ELF-1 (cell line): Measurements from ENCODE around the gene QTRT2.

Experiments
- DNase-seq: peaks from one replicate; pipeline ENCODE4 v3.0.0-alpha.2; 2016; ENCODE audit warnings: low read depth, low spot score

Gene QTRT2

DNA sequence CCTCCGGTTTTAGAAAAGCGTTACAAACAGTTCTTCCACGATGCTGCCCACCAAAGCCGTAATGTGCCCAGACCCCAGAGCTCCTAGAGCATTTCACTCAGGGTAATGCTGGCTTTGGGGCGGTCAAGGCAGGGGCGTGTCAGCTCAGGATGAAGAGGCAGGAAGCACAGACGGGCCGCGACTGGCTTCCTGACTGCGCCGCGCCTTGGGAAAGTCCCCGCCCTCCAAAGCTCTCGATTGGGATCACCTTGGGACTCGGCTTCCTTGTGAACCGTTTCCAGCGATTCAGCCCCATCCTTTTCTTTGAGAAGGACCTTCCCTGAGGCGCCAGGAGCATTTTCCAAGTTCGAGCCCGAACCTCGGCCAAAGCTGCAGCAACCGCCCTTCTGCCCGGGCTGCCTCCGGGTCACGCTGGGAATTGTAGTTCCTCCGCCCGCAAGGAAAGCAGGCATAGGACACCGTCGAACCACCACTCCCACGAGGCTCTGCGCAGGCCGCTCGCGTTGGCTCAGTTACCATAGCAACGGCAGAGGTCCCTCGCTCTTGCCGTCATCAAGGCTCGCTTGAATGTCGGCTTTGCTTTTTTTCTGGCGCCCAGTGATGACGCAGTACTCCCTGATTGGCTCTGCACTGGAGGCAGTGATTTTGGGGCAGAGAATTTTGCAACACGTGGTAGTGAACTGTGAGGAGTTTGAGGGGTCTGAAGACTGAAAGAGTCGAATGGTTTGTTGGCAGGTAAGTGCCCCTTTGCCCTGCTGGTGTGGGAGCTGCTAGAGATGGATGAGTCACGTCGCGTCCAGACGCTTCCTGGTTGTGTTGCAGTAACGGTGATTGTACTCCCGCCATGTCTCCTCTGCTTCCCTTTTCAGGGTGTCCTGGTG, at the start of gene QTRT2, which contains the start of gene CCDC191:
QTRT2 (plus strand) TSS at position 608 of the 881 bp plus-strand sequence. CDS start 8,521 bp downstream, outside the sequence.
CCDC191 (minus strand) TSS at position 397 of the 881 bp plus-strand sequence; CDS start at position 337, 60 bp downstream.
- DNase-seq = peak; percentile 100

DNA sequence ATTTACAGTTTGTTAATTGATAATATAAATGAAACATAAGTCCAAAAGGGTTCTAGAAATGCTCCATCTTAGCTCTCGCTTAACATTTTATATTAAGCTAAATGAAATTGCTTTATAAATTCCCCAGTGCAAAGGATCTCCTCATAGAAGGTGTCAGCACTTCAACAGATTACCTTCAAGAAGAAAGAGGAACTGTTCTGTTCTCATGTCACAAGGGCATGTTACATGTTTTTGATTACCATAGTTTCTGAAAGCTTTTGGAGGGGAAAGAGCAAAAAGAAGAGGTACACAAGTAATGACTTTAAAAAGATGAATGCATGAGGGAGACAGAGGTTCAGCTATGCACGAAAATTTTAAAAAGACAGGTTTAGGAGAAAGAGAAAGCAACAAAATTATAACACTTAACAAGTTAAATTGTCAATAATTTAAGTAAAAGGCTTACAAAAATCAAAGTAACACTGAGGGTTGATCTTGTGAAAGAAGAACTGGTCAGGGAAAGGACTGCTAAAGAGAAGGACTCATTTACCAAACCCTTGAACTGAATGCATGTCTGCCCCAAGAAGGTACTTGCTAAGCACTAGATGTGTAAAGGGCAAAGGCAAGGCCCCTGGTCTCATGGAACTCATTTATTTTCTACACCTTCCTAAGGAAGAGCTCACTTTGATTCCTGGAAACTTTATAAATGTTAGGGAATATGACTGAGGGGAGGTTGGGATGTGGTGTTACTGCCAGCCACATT, 45.3 kb upstream of the QTRT2 start:
- no peak for DNase-seq

DNA sequence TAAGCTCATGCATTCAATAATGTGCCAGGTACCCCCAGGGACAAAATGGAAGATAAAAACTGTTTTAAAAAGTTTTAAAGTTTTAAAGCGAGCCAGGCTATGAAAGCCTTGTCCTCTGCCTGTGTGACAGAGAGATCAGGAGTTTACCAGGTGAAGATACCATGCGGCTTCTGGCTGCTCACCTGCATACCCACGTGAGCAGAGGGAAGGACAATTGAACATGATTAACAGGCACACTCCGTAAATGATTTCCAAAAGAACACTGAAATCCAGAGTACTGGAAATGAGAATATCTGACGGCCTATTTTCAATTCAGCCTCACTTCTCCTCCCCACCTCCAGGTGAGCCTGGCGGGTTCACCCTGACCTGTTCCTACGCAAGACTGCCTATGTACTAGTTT, 42.3 kb upstream of the QTRT2 start:
- DNase-seq = no peak

DNA sequence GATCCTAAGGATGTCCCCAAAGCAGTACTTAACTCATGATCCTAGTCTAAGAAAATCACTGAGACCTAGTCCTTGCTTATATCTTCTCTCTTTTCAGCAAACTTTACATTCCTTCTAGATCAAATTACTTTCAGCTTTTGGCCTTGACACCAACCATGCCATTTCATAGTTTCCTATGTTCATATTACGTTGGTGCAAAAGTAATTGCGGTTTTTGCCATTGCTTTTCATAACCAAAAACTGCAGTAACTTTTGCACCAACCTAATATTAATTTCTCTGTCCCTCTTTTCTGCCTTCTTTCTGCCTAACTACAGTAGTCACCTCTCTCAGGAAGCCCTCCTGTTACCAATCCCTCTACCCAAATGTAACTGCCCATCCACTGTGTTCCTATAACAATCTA, 37.1 kb upstream of the QTRT2 start:
- no peak for DNase-seq

DNA sequence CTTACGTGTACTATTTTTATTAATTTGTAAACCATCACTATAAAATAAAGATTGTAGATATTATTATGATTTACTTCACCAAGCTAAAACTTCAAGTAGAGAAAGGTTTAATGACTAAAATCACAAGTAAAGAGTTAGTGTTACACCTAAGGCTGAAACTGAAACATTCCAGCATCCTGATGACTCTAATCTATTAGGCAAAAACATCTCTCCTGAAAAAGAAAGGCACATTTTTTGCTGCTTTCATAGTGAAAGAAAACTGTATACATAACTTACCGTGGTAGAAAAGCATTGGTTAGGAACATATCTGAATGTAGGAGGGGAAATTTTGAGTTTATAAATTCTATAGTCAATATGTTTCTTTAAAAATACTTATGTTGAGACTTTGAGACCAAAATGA, 35.6 kb upstream of the QTRT2 start:
- no peak for DNase-seq

DNA sequence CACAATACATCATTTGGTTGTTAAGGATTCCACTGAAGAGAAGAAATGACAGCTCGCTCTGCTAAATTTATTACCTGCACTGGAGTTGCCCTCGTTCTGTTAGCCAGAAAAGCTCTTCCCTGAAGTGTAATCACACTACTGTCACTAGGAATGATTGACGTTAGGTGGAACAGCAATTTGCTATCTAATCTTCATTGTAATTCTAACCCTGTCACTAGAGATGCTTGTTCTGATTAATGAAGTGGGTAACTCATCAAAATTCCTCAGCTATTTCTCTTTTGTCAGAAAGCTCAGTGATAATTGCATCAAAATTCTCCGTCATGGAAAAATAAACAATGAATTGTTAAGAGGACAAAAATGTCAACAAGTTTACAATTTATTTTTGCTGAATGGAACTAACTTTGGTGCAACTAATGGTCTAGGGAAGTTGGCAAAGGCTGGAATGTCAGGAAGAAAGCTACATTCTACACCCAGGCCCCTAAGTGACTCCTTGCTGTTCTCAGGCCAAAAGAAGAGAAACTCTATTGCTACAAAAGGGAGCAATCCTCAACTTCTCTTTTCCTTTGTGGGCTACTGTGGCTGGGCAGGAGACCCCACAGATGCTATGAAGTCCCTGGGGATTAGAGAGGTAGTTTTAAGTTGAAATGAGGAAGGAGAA, 34.3 kb upstream of the QTRT2 start:
- peak; percentile 10 for DNase-seq

DNA sequence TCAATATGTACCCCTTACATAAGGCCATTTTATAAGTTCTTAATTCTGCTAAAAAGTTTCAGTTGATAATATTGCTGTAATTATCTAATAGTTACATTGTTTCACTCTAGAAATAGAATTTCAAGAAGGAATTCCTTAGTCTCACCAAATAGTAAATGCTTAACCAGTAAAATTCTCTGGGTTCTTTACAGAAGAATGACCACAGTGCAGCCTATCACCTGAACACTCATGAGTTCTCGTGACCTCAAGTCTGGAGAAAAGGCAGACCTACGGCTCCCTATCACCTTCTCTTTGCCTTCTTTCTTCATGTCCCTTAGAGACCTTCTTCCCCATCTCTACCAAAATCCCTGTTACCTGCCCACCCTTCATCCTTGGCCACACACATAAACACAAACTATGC, 31.1 kb upstream of the QTRT2 start:
- DNase-seq = no peak

DNA sequence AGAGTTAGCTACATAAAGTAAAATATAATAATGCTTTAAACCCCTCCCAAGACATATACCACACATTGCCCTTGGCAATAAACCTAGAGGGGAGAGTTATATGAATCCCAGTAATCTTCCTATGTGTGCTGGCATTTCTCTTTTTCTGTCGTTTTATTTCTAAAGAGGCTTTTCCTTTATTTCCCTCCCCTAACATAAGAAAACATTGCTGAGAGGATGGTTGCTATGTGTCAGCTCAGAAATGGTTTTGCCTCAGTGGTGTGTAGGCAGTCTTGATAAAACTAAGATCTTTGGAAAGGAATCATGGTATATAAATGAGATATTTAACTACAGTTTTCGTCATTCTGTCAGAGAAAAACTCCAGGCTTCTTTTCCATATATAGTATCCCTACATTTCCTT, 30.2 kb upstream of the QTRT2 start:
- no peak for DNase-seq

DNA sequence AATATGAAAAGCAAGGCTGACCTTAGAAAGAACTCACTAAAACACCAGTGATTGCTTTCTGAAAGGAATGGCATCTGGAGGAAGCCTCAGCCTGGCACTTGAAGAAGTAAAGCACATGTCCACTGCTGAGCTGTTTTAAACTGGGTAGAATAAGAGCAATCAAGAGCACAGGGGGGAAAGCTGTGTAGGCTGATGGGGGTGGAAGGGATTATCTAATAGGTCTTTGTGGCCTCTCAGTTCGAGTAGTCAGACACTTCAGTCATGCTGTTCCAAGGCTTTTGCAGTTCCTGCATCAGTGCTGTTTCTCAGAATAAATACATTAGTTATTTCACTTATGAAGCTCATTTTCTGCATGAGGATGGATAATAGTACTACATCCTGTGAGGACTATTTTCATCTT, 22.8 kb upstream of the QTRT2 start:
- DNase-seq = no peak

DNA sequence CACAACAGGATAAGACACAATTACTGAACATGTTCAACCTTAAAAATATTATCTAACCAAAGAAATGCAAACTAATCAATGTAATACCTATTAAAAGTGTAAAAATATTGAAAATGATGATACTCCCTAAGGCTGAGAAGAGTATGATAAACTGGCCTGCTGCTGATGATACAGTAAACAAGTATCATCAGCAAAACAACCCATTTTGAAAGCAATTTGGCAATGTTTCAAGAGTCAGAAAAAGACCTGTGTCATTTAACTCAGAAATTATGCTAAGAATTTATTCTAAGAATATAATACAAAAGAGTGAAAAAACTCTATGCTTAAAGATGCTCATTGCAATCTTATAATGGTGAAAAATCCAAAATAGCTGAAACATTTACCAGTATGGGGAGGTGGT, 22.3 kb upstream of the QTRT2 start:
- DNase-seq = no peak

DNA sequence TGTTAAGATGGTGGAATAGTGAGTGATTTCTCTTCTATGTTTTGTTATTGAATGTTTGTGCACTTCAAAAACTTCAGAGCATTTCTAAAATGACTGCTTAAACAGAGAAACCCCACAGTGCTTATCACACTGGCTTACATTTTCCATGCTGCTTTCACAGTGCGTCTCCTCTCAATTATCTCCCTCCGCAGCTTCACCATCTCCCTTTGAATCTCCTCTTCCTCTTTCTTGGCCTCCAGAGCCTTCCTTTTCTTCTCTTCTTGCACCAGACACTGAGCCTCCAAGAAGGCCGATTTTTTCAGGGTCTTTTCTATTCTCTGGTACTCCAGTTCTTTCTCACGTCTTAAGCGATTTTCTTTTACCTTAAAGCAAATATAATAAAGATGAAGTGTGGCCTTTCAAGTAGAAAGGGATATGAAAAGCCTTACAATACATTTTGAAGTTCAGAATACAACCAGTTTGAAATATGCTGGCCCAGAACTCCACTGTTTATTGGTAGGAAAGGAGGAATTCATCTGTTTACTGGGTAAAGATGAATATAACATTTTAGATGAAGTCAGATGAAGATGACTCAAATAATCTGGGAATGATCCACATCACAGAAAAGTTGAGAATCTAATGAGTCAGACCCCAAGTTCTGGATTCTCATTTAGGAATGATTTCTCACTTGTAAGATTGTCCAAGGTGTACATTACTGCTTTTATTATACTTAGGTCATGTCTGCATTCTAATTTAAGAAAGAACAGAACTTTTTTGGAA, 21.6 kb upstream of the QTRT2 start:
- DNase-seq = no peak

DNA sequence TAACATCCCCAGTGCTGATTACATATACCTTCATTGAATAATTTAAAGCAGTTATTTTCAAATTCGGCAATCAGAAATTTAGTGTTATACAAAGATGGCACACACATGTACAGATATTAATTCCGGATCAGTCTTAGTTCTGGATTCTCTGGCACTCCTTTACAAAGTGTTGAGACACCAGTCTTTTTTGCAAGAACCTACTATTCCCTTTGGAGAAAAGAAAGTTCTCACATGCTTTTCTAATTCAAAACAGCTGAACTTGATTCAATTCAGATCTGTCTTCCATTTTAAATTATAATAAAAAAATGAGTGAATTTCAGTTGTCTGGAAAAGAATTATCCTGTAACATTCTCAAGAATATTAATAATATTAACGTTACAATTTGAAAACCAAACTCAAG, 20.6 kb upstream of the QTRT2 start:
- no peak for DNase-seq

DNA sequence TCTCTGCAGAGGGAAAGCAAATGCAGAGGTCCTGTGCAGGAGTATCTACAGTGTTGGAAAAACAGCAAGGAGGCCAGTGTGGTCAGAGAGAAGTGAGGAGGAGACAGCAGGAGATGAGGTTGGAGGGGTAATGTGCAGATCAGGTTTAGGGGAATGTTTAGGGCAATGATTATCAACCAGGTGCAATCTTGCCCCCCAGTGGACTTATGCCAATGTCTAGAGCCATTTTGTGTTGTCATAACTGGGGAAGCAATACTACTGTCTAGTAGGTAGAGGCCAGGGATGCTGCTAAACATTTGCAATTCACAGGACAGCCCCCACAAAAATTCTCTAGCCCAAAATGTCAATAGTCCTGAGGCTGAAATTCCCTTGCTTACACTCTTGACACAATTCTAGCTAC, 13.3 kb upstream of the QTRT2 start:
- DNase-seq = no peak

DNA sequence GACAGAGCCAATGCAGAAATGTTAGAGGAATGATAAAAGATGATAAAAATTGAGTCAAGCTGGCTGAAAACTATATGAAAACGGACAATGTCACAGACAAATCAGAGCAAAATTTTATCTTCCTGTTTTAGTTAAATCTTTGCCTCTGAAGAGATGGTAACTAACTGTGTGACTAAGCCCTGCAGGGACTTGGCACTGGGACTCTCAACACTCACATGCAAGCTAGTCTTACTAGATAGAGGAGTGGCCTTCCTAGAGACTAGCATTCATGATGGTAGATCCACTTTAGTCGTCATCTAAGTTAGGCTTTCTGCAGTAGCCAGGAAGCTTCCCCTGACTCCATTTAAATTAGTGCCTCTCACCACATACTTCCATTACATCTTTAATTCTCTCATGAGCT, 4.3 kb upstream of the QTRT2 start:
- no peak for DNase-seq

DNA sequence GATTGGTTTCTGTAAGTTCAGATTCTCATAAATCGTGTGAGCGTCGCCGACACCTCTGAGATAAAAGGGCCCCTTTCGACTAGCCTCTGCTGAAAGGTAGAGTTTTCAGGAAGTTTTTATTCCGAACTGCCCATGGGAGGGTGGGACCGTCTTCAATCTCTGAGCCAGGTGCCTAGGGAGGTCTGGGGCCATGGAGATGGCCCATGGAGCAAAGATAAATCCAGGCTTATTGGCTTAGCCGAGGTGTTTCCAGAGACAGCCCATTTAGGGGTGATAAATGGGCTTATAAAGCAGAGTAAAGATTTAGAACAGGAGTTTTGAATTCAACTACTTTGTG, 442 bp downstream of the QTRT2 start:
- DNase-seq = no peak

DNA sequence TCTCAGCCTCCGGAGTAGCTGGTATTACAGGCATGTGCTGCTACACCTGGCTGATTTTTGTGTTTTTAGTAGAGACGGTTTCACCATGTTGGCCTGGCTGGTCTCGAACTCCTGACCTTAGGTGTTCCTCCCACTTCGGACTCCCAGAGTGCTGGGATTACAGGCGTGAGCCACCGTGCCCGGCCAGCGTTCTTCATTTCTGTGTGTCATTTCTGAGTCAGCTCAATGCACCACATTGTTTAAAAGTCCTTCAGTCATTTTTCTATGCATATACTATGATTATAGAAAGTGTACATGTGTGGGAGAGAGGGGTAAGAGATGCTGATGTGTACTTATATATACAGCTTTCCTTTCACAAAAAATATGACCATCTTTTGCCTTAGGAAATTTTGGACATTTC, 2.1 kb downstream of the QTRT2 start:
- DNase-seq = no peak

DNA sequence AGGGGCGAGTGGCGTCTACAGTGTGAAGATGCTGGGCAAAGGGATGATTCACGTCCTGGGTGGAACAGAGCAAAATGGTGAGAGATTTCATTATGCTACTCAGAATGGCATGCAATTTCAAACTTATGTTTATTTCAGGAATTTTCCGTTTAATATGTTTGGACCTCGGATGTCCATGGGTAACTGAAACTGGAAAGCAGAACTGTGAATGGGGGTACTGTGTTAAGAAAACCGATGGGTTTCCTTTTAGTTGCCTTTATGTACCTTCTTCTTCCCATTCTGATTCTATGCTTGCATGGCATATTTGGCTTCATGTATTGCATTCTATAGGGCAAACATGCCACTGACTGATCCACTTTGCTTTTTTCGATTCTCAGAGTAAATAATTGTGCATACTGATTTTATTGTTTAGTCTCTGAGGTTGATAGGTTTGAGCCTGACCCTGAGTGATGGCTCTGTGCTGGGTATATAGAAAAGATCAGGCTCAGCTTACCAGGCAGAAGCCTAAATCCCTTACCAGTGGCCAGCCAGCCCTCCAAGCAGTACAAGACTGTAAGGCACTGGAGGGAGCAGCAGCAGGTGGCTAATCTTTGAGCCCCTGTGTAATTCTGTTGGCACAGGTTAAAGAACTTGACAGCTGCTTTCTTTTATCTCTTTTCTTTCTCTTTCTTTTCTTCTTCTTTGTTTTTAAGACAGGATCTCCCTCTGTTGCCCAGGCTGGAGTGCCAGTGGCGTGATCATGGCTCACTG, 4.5 kb downstream of the QTRT2 start:
- DNase-seq = no peak

DNA sequence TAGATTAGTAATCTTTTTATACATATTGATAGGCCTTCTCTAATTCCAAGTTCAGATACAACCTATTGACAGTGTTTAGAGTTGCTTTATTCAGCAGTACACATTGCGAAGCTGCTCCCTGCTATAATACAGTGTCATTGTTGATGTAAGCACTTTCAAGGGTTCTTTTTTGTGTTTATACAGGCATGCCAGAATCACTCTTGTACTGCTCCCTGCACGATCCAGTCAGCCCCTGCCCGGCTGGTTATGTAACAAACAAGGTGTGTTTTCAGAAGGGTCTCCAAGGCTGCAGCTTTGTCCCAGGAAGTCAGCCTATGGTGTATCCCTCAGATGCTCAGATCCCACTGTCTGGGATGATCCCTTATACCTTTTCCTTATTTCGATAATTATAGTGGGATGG, 11.3 kb downstream of the QTRT2 start:
- DNase-seq = no peak

DNA sequence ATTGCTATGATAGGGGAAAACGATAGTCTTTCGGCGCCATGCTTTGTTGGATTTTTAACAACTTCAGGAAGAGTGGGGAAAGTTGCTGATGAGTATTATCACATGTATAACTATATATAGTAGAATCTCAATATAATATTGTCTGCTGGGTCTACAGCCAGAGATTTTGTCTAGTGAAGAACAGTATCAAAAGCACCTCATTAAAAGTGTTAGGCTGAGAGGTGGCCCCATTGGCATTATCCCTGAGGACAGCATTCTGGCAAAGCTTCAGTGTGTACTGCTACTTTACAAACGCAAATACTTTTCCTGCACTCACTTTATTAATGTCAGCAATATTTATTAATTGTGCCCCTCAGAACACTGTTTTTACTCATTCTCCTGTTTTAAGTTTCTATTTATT, 11.8 kb downstream of the QTRT2 start:
- no peak for DNase-seq

DNA sequence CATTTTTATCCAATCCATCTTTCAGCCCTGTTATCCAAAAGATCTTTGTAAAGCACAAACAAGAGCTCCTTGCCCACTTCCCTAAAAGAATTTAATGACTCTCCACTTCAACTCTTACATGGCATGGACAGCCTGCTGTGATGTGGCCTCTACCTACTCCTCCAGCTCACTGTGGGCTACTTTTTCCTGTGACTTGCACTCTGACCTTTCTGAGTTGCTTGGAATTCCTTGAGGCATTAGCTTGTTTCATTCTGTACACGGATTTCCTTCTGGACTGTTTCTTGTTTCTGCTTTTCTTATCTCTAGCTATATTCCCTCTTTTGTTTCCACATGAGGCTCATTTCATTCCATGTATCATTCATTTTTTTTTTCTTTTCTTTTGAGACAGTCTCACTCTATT, 15.2 kb downstream of the QTRT2 start:
- DNase-seq = no peak

DNA sequence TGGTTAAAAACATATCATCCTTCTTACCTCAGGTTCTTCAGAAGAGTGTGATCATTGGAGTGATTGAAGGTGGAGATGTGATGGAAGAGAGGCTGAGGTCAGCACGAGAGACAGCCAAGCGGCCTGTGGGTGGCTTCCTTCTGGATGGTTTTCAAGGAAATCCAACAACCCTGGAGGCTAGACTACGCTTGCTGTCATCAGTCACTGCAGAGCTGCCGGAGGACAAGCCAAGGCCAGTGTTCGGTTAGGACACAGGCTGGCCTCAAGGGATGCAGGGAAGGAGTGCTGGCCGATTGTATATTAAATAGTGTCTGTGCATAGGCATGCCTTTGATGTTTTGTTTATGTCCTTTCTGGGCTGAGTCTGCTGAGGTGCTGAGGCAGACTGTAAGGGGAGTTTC, 20.2 kb downstream of the QTRT2 start:
- DNase-seq = peak; percentile 39
